Endothelial cell of umbilical vein (primary cell): ENCODE measurements around the gene MRO. TPM values are rescaled to one million over a fixed set of nuclear protein-coding genes. Genes with fewer than 3 reads are reported as not detected.

Experiments
- BruUV-seq: library from RNA; stranded (reverse); fragments of 400-500 nt; replicated peaks from 2 replicates; lab custom pipeline; 2021; lab: Mats Ljungman, UMichigan
- CTCF ChIA-PET: fragments of 300-600, 350-600 bp; sonication (Branson Sonifier 250); formaldehyde crosslinking; loops from one replicate; lab custom pipeline; 2021; ENCODE audit warnings: antibody characterized with exemption, inconsistent platforms; lab: Charles Lee
- POLR2A ChIA-PET: fragments of 300-600, 350-600 bp; sonication (Branson Sonifier 250); formaldehyde crosslinking; loops from one replicate; lab custom pipeline; 2021; ENCODE audit warnings: antibody characterized with exemption, inconsistent platforms; lab: Charles Lee
- DNase-seq: peaks from one replicate; pipeline ENCODE4 v3.0.0-alpha.2; 2011; ENCODE audit warnings: low read depth, low spot score
- FAIRE-seq: peaks from 2 replicates; lab custom pipeline; 2011; peaks lifted over from hg19 to GRCh38; lab: Jason Lieb, UNC
- H2AFZ ChIP-seq: 2 replicates; pipeline ENCODE4 v1.6.0; 2012; ENCODE audit warnings: low read depth, low read length, control low read depth, inconsistent platforms
- H3K27ac ChIP-seq: 2 replicates; pipeline ENCODE4 v1.5.1; 2011; ENCODE audit warnings: low read depth, mild to moderate bottlenecking, control low read depth, low read length, moderate library complexity; ENCODE audit not compliant: insufficient read depth
- H3K27me3 ChIP-seq, 2 experiments: 2 replicates each; pipeline versions ENCODE4 v1.6.0 to v1.6.1; 2011; ENCODE audit warnings: low read length in 2 of 2, mixed read lengths in 1 of 2; ENCODE audit not compliant: control insufficient read depth in 2 of 2, insufficient read depth in 2 of 2
- H3K36me3 ChIP-seq, 2 experiments: 2 replicates in 1 of 2; 3 replicates in 1 of 2; pipeline ENCODE4 v1.5.1; 2011; ENCODE audit warnings: low read length in 2 of 2, mild to moderate bottlenecking in 1 of 2, moderate library complexity in 1 of 2; ENCODE audit not compliant: control insufficient read depth in 2 of 2, insufficient read depth in 2 of 2; ENCODE audit errors: extremely low read depth in 1 of 2
- H3K4me1 ChIP-seq: 3 replicates; pipeline ENCODE4 v1.5.1; 2011; ENCODE audit warnings: mild to moderate bottlenecking, low read length; ENCODE audit not compliant: control insufficient read depth, insufficient read depth; ENCODE audit errors: extremely low read depth
- H3K4me2 ChIP-seq: 2 replicates; pipeline ENCODE4 v1.6.1; 2011; ENCODE audit warnings: low read length, control low read depth, mixed read lengths; ENCODE audit not compliant: insufficient read depth
- H3K4me3 ChIP-seq, 3 experiments: fragments of 200-600 bp in 1 of 3; sonication (generic), shearing (Covaris generic) in 1 of 3; replicated peaks in 1 of 3; 2 replicates each; pipeline ENCODE4 v1.5.1; 2011 to 2016; ENCODE audit warnings: control low read depth in 3 of 3, low read length in 3 of 3, mild to moderate bottlenecking in 2 of 3, inconsistent platforms in 1 of 3, low read depth in 1 of 3, moderate library complexity in 1 of 3; ENCODE audit not compliant: insufficient read depth in 1 of 3
- H3K79me2 ChIP-seq: 2 replicates; pipeline ENCODE4 v1.6.0; 2012; ENCODE audit warnings: low read length, inconsistent platforms; ENCODE audit not compliant: control insufficient read depth, insufficient read depth
- H3K9ac ChIP-seq: replicated peaks from 2 replicates; pipeline ENCODE3; 2011; ENCODE audit warnings: low read length, control low read depth; ENCODE audit not compliant: insufficient read depth; ENCODE audit errors: extremely low read depth
- H3K9me1 ChIP-seq: replicated peaks from 3 replicates; pipeline ENCODE4 v1.6.0; 2011; ENCODE audit warnings: mild to moderate bottlenecking, low read length; ENCODE audit not compliant: control insufficient read depth, insufficient read depth; ENCODE audit errors: extremely low read depth
- H3K9me3 ChIP-seq: replicated peaks from 2 replicates; pipeline ENCODE4 v1.5.1; 2012; ENCODE audit warnings: low read length, inconsistent platforms; ENCODE audit not compliant: control insufficient read depth, insufficient read depth
- H4K20me1 ChIP-seq: replicated peaks from 2 replicates; pipeline ENCODE3; 2011; ENCODE audit warnings: mild to moderate bottlenecking, low read length; ENCODE audit not compliant: control insufficient read depth, insufficient read depth; ENCODE audit errors: extremely low read depth
- EZH2 ChIP-seq: IDR thresholded peaks from 2 replicates; pipeline ENCODE4 v1.6.1; 2012; ENCODE audit warnings: borderline replicate concordance, low read depth, mild to moderate bottlenecking, moderate library complexity, low read length, inconsistent platforms; ENCODE audit not compliant: severe bottlenecking
- FOS ChIP-seq: IDR thresholded peaks from 2 replicates; pipeline ENCODE4 v1.6.1; 2011; ENCODE audit warnings: mild to moderate bottlenecking, low read length, moderate library complexity, borderline replicate concordance; ENCODE audit not compliant: insufficient read depth
- GATA2 ChIP-seq: IDR thresholded peaks from 2 replicates; pipeline ENCODE4 v1.7.0; 2011; ENCODE audit warnings: low read depth, mild to moderate bottlenecking, moderate library complexity, mixed read lengths, low read length; ENCODE audit not compliant: insufficient read length, insufficient read depth
- JUN ChIP-seq: IDR thresholded peaks from 2 replicates; pipeline ENCODE4 v1.6.1; 2011; ENCODE audit warnings: borderline replicate concordance, low read depth; ENCODE audit not compliant: insufficient read length, insufficient read depth
- MYC ChIP-seq: IDR thresholded peaks from one replicate; pipeline ENCODE4 v1.6.1; 2011; ENCODE audit warnings: mild to moderate bottlenecking, low read depth, low read length
- POLR2A ChIP-seq: IDR thresholded peaks from 2 replicates; pipeline ENCODE4 v1.6.1; 2012; ENCODE audit warnings: low read depth, mild to moderate bottlenecking, control low read depth, low read length
- POLR2AphosphoS5 ChIP-seq: IDR thresholded peaks from 2 replicates; pipeline ENCODE4 v1.6.1; 2012; ENCODE audit warnings: low read depth, mild to moderate bottlenecking, control low read depth, low read length, moderate library complexity; ENCODE audit not compliant: insufficient read depth
- dilution Hi-C: fragments of 300-500 bp; cut with MboI; formaldehyde crosslinking; loops from one replicate; pipeline ENCODE4 v1.15.0; 2019; ENCODE audit warnings: low sequenced_read_pairs; ENCODE audit not compliant: extremely low pct_ligation_motif_present
- intact Hi-C: fragments of 100-400 bp; cut with micrococcal nuclease; formaldehyde crosslinking; loops from one replicate; pipeline ENCODE4 v1.10.0; 2022
- polyA plus RNA-seq, 4 experiments: library from polyadenylated mRNA; depleted of rRNA in 3 of 4; stranded (reverse) in 3 of 4; unstranded in 1 of 4; fragments of >200 nt; gene quantifications; 2 replicates each; pipeline versions ENCODE4 v1.2.1 to v1.2.3, GENCODE V29; 2011 to 2012; ENCODE audit warnings: missing spikeins in 1 of 4
- total RNA-seq: library from RNA; stranded (reverse); gene quantifications from 2 replicates; pipeline ENCODE4 v1.2.3, GENCODE V29; 2021
- TF ChIP-seq, protein P1 (sequence below), 2 donors: IDR thresholded peaks; 1 replicate in 1 of 2; 2 replicates in 1 of 2; pipeline ENCODE4 v1.5.1; 2011; ENCODE audit warnings: low read length in 2 of 2, mild to moderate bottlenecking in 2 of 2, moderate library complexity in 2 of 2, control low read depth in 1 of 2, inconsistent platforms in 1 of 2, low read depth in 1 of 2; ENCODE audit not compliant: insufficient read depth in 1 of 2; ENCODE audit errors: extremely low read depth in 1 of 2
- TF ChIP-seq, protein P2 (sequence below): IDR thresholded peaks from 2 replicates; pipeline ENCODE4 v1.6.1; 2011; ENCODE audit not compliant: insufficient read depth, insufficient read length

The MRO gene
- total and polyA plus RNA-seq, 2 donors (not counting 3 experiments of a cell fraction or from before 2014, with no cell fraction given): not detected

DNA sequence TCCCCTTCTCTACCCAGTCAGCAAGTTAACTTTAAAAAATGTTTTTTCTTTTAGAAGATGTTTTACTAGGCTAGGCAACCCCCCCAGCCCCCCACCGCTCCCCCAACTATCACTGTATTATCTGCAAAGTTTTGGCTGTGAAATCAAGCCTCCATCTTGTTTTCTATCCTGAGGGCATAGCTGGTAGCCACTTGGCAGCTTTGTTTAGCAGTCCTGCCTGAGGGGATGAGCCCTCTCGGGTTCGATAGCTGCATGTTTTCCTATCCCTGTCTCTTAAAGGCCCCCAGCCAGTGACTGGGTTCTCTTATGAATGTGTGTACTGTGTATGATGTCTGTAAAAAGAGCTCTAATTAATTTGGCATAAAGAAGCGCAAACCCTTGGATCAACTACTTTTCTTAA is 43.4 kb downstream of the MRO start:
- intact Hi-C loops (no loop called here), dilution Hi-C loops (no loop called here)
- POLR2A ChIA-PET: interaction anchor here (0.6 kb wide), 1 partner anchor 32 kb away, joined by 3 read pairs; no protein-coding TSS in a partner anchor
- DNase-seq: no peak
- Histone ChIP-seq H3K9ac (no peak overlapping the region), H2AFZ (no peak overlapping the region), H3K9me1 (no peaks in the 10 kb centered on the region), H4K20me1 (no peaks in the 10 kb centered on the region), H3K79me2 (no peaks in the 10 kb centered on the region), H3K27ac (no peak overlapping the region), H3K9me3 (no peaks in the 10 kb centered on the region), H3K4me3 (no peak overlapping the region), H3K27me3 (no peaks in the 10 kb centered on the region), H3K4me2 (no peak overlapping the region), H3K36me3 (no peaks in the 10 kb centered on the region), H3K4me1 (no peaks in the 10 kb centered on the region)
- CTCF ChIA-PET: no interaction called here
- BruUV-seq: no TSS peak
- TF ChIP-seq POLR2A (no peak), GATA2 (no peak), EZH2 (no peak), MYC (no peak)
- no peak for FAIRE-seq

DNA sequence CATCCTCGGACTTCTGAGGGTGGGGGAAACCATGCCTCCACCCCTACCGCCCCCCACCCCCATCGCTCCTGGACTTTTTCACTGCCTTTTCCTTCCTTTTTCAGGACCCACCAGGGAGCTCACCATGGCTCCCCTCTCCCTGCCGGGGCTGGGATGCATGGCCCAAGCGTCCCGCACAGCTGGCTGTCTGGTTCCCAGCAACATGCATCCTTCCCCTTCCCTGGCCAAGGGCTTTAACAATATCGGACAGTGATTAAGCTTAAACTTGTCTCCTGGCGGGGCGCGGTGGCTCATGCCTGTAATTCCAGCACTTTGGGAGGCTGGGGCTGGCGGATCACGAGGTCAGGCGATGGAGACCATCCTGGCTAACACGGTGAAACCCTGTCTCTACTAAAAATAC is 44.1 kb downstream of the MRO start:
- H2AFZ ChIP-seq: no peak overlapping the region
- no peaks in the 10 kb centered on the region for H4K20me1 ChIP-seq
- H3K9me1 ChIP-seq: no peaks in the 10 kb centered on the region
- no peak overlapping the region for H3K9ac ChIP-seq
- CTCF ChIA-PET: no interaction called here
- H3K27me3 ChIP-seq: no peaks in the 10 kb centered on the region
- dilution Hi-C loops: no loop called here
- H3K4me2 ChIP-seq: no peak overlapping the region
- no peak for DNase-seq
- no peaks in the 10 kb centered on the region for H3K4me1 ChIP-seq
- BruUV-seq: no TSS peak
- FAIRE-seq: no peak
- TF ChIP-seq POLR2A (no peak), EZH2 (no peak), MYC (no peak), GATA2 (no peak), FOS (no peak), JUN (no peak), POLR2AphosphoS5 (no peak)
- TF ChIP-seq, protein P1, sequence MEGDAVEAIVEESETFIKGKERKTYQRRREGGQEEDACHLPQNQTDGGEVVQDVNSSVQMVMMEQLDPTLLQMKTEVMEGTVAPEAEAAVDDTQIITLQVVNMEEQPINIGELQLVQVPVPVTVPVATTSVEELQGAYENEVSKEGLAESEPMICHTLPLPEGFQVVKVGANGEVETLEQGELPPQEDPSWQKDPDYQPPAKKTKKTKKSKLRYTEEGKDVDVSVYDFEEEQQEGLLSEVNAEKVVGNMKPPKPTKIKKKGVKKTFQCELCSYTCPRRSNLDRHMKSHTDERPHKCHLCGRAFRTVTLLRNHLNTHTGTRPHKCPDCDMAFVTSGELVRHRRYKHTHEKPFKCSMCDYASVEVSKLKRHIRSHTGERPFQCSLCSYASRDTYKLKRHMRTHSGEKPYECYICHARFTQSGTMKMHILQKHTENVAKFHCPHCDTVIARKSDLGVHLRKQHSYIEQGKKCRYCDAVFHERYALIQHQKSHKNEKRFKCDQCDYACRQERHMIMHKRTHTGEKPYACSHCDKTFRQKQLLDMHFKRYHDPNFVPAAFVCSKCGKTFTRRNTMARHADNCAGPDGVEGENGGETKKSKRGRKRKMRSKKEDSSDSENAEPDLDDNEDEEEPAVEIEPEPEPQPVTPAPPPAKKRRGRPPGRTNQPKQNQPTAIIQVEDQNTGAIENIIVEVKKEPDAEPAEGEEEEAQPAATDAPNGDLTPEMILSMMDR (IDR thresholded peaks at IDR 0.05; ENCODE audit: extremely low read depth in 1 of 2, insufficient read depth in 1 of 2, low read depth in 1 of 2, low read length in 2 of 2): no peak
- TF ChIP-seq, protein P2, sequence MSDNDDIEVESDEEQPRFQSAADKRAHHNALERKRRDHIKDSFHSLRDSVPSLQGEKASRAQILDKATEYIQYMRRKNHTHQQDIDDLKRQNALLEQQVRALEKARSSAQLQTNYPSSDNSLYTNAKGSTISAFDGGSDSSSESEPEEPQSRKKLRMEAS: no peak
- H3K27ac ChIP-seq: no peak overlapping the region
- H3K4me3 ChIP-seq: no peak overlapping the region
- no peaks in the 10 kb centered on the region for H3K79me2 ChIP-seq
- no peaks in the 10 kb centered on the region for H3K9me3 ChIP-seq
- intact Hi-C loops: no loop called here
- POLR2A ChIA-PET: interaction anchor here (0.6 kb wide), 1 partner anchor 31 kb away, joined by 3 read pairs; no protein-coding TSS in a partner anchor
- no peaks in the 10 kb centered on the region for H3K36me3 ChIP-seq
